MM.1S (cell line): ENCODE results near the gene ELF4.

Experiments
- DNase-seq: peaks from one replicate; pipeline ENCODE4 v3.0.0-alpha.2; 2015
- H2AFZ ChIP-seq: fragments of 300-600 bp; sonication (generic); 2 replicates; pipeline ENCODE4 v1.6.0; 2016; ENCODE audit warnings: antibody characterized with exemption, low read length
- H3F3A ChIP-seq: fragments of 300-600 bp; sonication (generic); 2 replicates; pipeline ENCODE4 v1.6.1; 2016; ENCODE audit warnings: mild to moderate bottlenecking, antibody characterized with exemption, low read length, moderate library complexity, mixed read lengths; ENCODE audit not compliant: insufficient read depth
- H3K27ac ChIP-seq: fragments of 300-600 bp; sonication (generic); 2 replicates; pipeline ENCODE4 v1.5.1; 2016; ENCODE audit warnings: mild to moderate bottlenecking, low read length
- H3K27me3 ChIP-seq: fragments of 300-600 bp; sonication (generic); replicated peaks from 2 replicates; pipeline ENCODE4 v1.6.0; 2016; ENCODE audit warnings: low read length; ENCODE audit not compliant: insufficient read depth
- H3K36me3 ChIP-seq: fragments of 300-600 bp; sonication (generic); replicated peaks from 2 replicates; pipeline ENCODE4 v1.6.1; 2016; ENCODE audit warnings: mild to moderate bottlenecking, low read length, mixed read lengths; ENCODE audit not compliant: insufficient read depth
- H3K4me1 ChIP-seq: fragments of 300-600 bp; sonication (generic); 2 replicates; pipeline ENCODE4 v1.6.1; 2016; ENCODE audit warnings: low read length, mixed read lengths
- H3K4me2 ChIP-seq: fragments of 300-600 bp; sonication (generic); 2 replicates; pipeline ENCODE4 v1.6.0; 2016; ENCODE audit warnings: low read depth, low read length
- H3K4me3 ChIP-seq: fragments of 300-600 bp; sonication (generic); 2 replicates; pipeline ENCODE4 v1.5.1; 2016; ENCODE audit warnings: low read length, mixed read lengths
- H3K79me2 ChIP-seq: fragments of 300-600 bp; sonication (generic); 2 replicates; pipeline ENCODE4 v1.6.1; 2016; ENCODE audit warnings: mixed run types, low read length, mixed read lengths
- H3K9ac ChIP-seq: fragments of 300-600 bp; sonication (generic); 2 replicates; pipeline ENCODE4 v1.6.1; 2016; ENCODE audit warnings: low read length, mixed read lengths
- H3K9me2 ChIP-seq: fragments of 300-600 bp; sonication (generic); replicated peaks from 2 replicates; pipeline ENCODE4 v1.6.1; 2016; ENCODE audit warnings: mild to moderate bottlenecking, low read length, mixed read lengths; ENCODE audit not compliant: insufficient read depth
- H3K9me3 ChIP-seq: fragments of 300-600 bp; sonication (generic); replicated peaks from 2 replicates; pipeline ENCODE4 v1.6.1; 2016; ENCODE audit warnings: mild to moderate bottlenecking, low read length, mixed read lengths; ENCODE audit not compliant: insufficient read depth
- H4K20me1 ChIP-seq: fragments of 300-600 bp; sonication (generic); 2 replicates; pipeline ENCODE4 v1.6.1; 2016; ENCODE audit warnings: mild to moderate bottlenecking, low read length, moderate library complexity, mixed read lengths; ENCODE audit not compliant: insufficient read depth
- CTCF ChIP-seq: fragments of 300-600 bp; sonication (generic); IDR thresholded peaks from 2 replicates; pipeline ENCODE4 v1.5.1; 2016; ENCODE audit warnings: antibody characterized with exemption, low read length, mixed read lengths
- EZH2 ChIP-seq: fragments of 300-600 bp; sonication (generic); optimal IDR thresholded peaks from 2 replicates; pipeline ENCODE3; 2017; ENCODE audit warnings: low read depth, mild to moderate bottlenecking, antibody characterized with exemption, low read length, mixed read lengths
- EZH2phosphoT487 ChIP-seq: fragments of 300-600 bp; sonication (generic); IDR thresholded peaks from 2 replicates; pipeline ENCODE4 v1.6.1; 2018; ENCODE audit warnings: antibody characterized with exemption, low read length

The ELF4 gene

GRCh38 chrX:130155564-130155963, 45.3 kb upstream of the ELF4 start:
- H3K79me2 ChIP-seq: peaks cover 10% of the 10 kb centered on the region
- H3K36me3 ChIP-seq: no peaks in the 10 kb centered on the region
- H3K4me1 ChIP-seq: no peaks in the 10 kb centered on the region
- TF ChIP-seq EZH2 (no peak), EZH2phosphoT487 (no peak), CTCF (no peak)
- H3K4me2 ChIP-seq: no peak overlapping the region
- no peaks in the 10 kb centered on the region for H3K27me3 ChIP-seq
- H3K9me2 ChIP-seq: no peaks in the 10 kb centered on the region
- no peak for DNase-seq
- no peak overlapping the region for H3K27ac ChIP-seq
- no peak overlapping the region for H3K4me3 ChIP-seq
- H4K20me1 ChIP-seq: no peaks in the 10 kb centered on the region
- no peaks in the 10 kb centered on the region for H3K9me3 ChIP-seq
- H3F3A ChIP-seq: no peaks in the 10 kb centered on the region
- no peak overlapping the region for H3K9ac ChIP-seq
- H2AFZ ChIP-seq: no peak overlapping the region

GRCh38 chrX:130147631-130148030, 37.3 kb upstream of the ELF4 start:
- TF ChIP-seq EZH2: no peak
- no peak for TF ChIP-seq CTCF
- no peak for TF ChIP-seq EZH2phosphoT487
- Histone ChIP-seq H3K79me2 (no peaks in the 10 kb centered on the region), H3K4me1 (no peaks in the 10 kb centered on the region), H3K27me3 (no peaks in the 10 kb centered on the region), H2AFZ (no peak overlapping the region), H3K9ac (no peak overlapping the region), H3K9me3 (no peaks in the 10 kb centered on the region), H3K9me2 (no peaks in the 10 kb centered on the region), H3F3A (no peaks in the 10 kb centered on the region), H3K36me3 (no peaks in the 10 kb centered on the region; the same call in 1 of the 2 replicates), H3K27ac (no peak overlapping the region), H3K4me3 (no peak overlapping the region), H4K20me1 (no peaks in the 10 kb centered on the region), H3K4me2 (no peak overlapping the region)
- no peak for DNase-seq

- H3K27ac ChIP-seq: no peak overlapping the region
- no peaks in the 10 kb centered on the region for H3K4me1 ChIP-seq
- H3K9ac ChIP-seq: no peak overlapping the region
- no peak for DNase-seq
- H3K36me3 ChIP-seq: no peaks in the 10 kb centered on the region; the same call in 1 of the 2 replicates
- H2AFZ ChIP-seq: no peak overlapping the region
- H4K20me1 ChIP-seq: no peaks in the 10 kb centered on the region
- H3F3A ChIP-seq: no peaks in the 10 kb centered on the region
- no peak overlapping the region for H3K4me3 ChIP-seq
- H3K9me3 ChIP-seq: no peaks in the 10 kb centered on the region
- H3K9me2 ChIP-seq: no peaks in the 10 kb centered on the region
- H3K27me3 ChIP-seq: no peaks in the 10 kb centered on the region
- H3K79me2 ChIP-seq: no peaks in the 10 kb centered on the region
- TF ChIP-seq CTCF (no peak), EZH2 (no peak), EZH2phosphoT487 (no peak)
- H3K4me2 ChIP-seq: no peak overlapping the region
Observed at GRCh38 chrX:130145123-130145522, 34.8 kb upstream of the ELF4 start.
